Gastroesophageal sphincter (tissue), 4 donors: ENCODE results near the gene RTF1. TPM values are rescaled to one million over a fixed set of nuclear protein-coding genes. Genes with fewer than 3 reads are reported as not detected.

Source experiments
- ATAC-seq: fragments of 150-250 bp; one replicate; pipeline ENCODE4 v1.9.1; 2016; ENCODE audit warnings: mild to moderate bottlenecking, moderate library complexity
- H3K27ac ChIP-seq, 4 donors: fragments of 200-600 bp; sonication (generic) in 3 of 4; 1 replicate in 3 of 4; 2 replicates in 1 of 4; pipeline ENCODE4 v1.5.1; 2016 to 2019
- H3K27me3 ChIP-seq: fragments of 200-600 bp; sonication (generic); one replicate; pipeline ENCODE4 v1.5.1; 2019
- H3K36me3 ChIP-seq, 2 donors: fragments of 200-600 bp; sonication (generic); one replicate each; pipeline ENCODE4 v1.5.1; 2019; ENCODE audit warnings: control low read depth in 1 of 2
- H3K4me1 ChIP-seq, 3 donors: fragments of 200-600 bp; sonication (generic); 1 replicate in 2 of 3; 2 replicates in 1 of 3; pipeline ENCODE4 v1.5.1; 2016 to 2019; ENCODE audit warnings: control low read depth in 2 of 3
- H3K4me3 ChIP-seq, 2 donors: fragments of 200-600 bp; sonication (generic); one replicate each; pipeline ENCODE4 v1.5.1; 2019; ENCODE audit warnings: mild to moderate bottlenecking in 1 of 2, moderate library complexity in 1 of 2
- H3K9me3 ChIP-seq, 3 donors: fragments of 200-600 bp; sonication (generic); one replicate each; pipeline ENCODE4 v1.5.1; 2017 to 2019; ENCODE audit warnings: control low read depth in 2 of 3
- CTCF ChIP-seq, 4 experiments: fragments of 200-600 bp in 2 of 4; fragments of 450-650 bp in 2 of 4; sonication (generic) in 1 of 4; IDR thresholded peaks; one replicate each; pipeline ENCODE4 v1.5.1; 2017 to 2019; ENCODE audit warnings: antibody characterized with exemption in 4 of 4, mild to moderate bottlenecking in 2 of 4, moderate library complexity in 2 of 4
- EP300 ChIP-seq: sonication (generic); formaldehyde crosslinking; IDR thresholded peaks from one replicate; pipeline ENCODE4 v1.6.1; 2017; ENCODE audit warnings: antibody characterized with exemption, mild to moderate bottlenecking
- POLR2A ChIP-seq, 2 donors: fragments of 450-650 bp; IDR thresholded peaks; one replicate each; pipeline ENCODE4 v1.6.1; 2017; ENCODE audit warnings: antibody characterized with exemption in 2 of 2, mild to moderate bottlenecking in 2 of 2, moderate library complexity in 1 of 2
- POLR2AphosphoS5 ChIP-seq: sonication (generic); formaldehyde crosslinking; IDR thresholded peaks from one replicate; pipeline ENCODE4 v1.6.1; 2017; ENCODE audit warnings: antibody characterized with exemption
- WGBS, 2 donors: methylation state at CpG; one replicate each; pipeline ENCODE4 v1.1.5; 2018; ENCODE audit warnings: low coverage in 1 of 2; 5-methylcytosine and 5-hydroxymethylcytosine counted together
- total RNA-seq, 4 donors: library from RNA; depleted of rRNA; stranded (reverse); fragments of >200 nt; gene quantifications; one replicate each; pipeline ENCODE4 v1.1.0, GENCODE V29; 2016

RTF1 gene
- total RNA-seq, 4 donors from 2014 or later, result 31.9 to 53.2 (median 34.8) TPM

- no peak overlapping the region for H3K27ac ChIP-seq
- peaks cover 63% of the 10 kb centered on the region for H3K27me3 ChIP-seq
- WGBS, 2 donors, result 87 to 100% methylated on average over 1 to 6 of the region's 13 CpGs
- H3K4me3 ChIP-seq, result no peak overlapping the region
- no peak for ATAC-seq
- H3K4me1 ChIP-seq, result peaks cover 0 to 21% (median 19%) of the 10 kb centered on the region in 3 donors
- TF ChIP-seq CTCF (IDR thresholded peaks at IDR 0.05), result no peak
- TF ChIP-seq EP300, result no peak
- H3K9me3 ChIP-seq, result no peaks in the 10 kb centered on the region
- H3K36me3 ChIP-seq, result no peaks in the 10 kb centered on the region
Observed at GRCh38 chr15:41504751-41505492, 88.0 kb downstream of the RTF1 start.

- H3K36me3 ChIP-seq, result no peaks in the 10 kb centered on the region
- TF ChIP-seq EP300, result no peak
- TF ChIP-seq POLR2A (IDR thresholded peaks at IDR 0.05), result no peak
- TF ChIP-seq CTCF (IDR thresholded peaks at IDR 0.05), result no peak
- no peak for TF ChIP-seq POLR2AphosphoS5
- peaks cover 63% of the 10 kb centered on the region for H3K27me3 ChIP-seq
- H3K9me3 ChIP-seq, result no peaks in the 10 kb centered on the region
- no peak overlapping the region for H3K4me3 ChIP-seq
- H3K4me1 ChIP-seq, result peaks cover 0 to 21% (median 19%) of the 10 kb centered on the region in 3 donors
- ATAC-seq, result no peak
- no CpG with 5 or more reads among the region's 4 CpGs for WGBS, 2 donors
- no peak overlapping the region for H3K27ac ChIP-seq
Observed at GRCh38 chr15:41505776-41506175, 88.9 kb downstream of the RTF1 start.

GRCh38 chr15:41506796-41507341 lies 90.0 kb downstream of the RTF1 start:
- Histone ChIP-seq H3K36me3 (no peaks in the 10 kb centered on the region), H3K4me3 (no peak overlapping the region), H3K27me3 (peaks cover 63% of the 10 kb centered on the region), H3K27ac (no peak overlapping the region), H3K4me1 (peaks cover 0 to 20% (median 18%) of the 10 kb centered on the region in 3 donors), H3K9me3 (no peaks in the 10 kb centered on the region)
- no peak for ATAC-seq
- TF ChIP-seq EP300 (no peak), POLR2AphosphoS5 (no peak), CTCF (IDR thresholded peaks at IDR 0.05) (no peak), POLR2A (IDR thresholded peaks at IDR 0.05) (no peak)
- WGBS, 2 donors, result 63 to 100% methylated on average over 3 to 4 of the region's 10 CpGs

DNA sequence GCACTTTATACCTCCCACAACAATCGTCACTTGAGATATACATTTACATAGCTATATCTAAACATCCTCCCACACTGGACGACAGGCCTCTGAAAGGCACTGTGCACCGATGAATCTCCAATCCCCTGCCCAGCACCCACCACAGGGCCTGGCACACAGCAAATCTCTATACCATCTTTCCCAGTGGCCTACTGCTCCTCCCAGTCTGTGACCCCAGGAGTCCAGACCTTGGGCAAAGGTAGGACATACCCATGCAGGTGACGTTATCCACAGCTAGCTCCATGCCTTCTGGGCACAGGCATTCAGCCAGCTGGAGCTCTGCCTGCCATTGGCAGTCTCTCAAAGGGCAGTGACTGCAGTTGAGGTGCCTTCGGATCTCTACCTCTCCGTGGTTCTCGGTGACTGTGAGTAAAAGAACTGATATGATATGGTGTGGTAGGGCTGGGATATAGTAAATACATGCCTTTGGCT lies 91.0 kb downstream of the RTF1 start:
- 62 to 71% methylated on average over 3 to 5 of the region's 7 CpGs for WGBS, 2 donors
- ATAC-seq, result no peak
- no peaks in the 10 kb centered on the region for H3K9me3 ChIP-seq

More for the DNA sequence above, 91.0 kb downstream of the RTF1 start:
- Histone ChIP-seq H3K4me1 (peaks cover 0 to 20% (median 18%) of the 10 kb centered on the region in 3 donors), H3K27me3 (peaks cover 63% of the 10 kb centered on the region), H3K36me3 (no peaks in the 10 kb centered on the region), H3K4me3 (no peak overlapping the region), H3K27ac (no peak overlapping the region)
- TF ChIP-seq EP300, result no peak
- TF ChIP-seq CTCF (IDR thresholded peaks at IDR 0.05), result no peak
- no peak for TF ChIP-seq POLR2A (IDR thresholded peaks at IDR 0.05)
- no peak for TF ChIP-seq POLR2AphosphoS5
